Activated CD8-positive, alpha-beta memory T cell treated with anti-CD3 and anti-CD28 coated beads for 48 hours (primary cell): ENCODE data around the gene UMAD1.

Source experiments
- DNase-seq, 3 experiments: peaks; one replicate each; pipeline ENCODE4 v3.0.0-alpha.2; 2020; ENCODE audit warnings: low read depth in 2 of 3, low spot score in 2 of 3

The UMAD1 gene

DNA sequence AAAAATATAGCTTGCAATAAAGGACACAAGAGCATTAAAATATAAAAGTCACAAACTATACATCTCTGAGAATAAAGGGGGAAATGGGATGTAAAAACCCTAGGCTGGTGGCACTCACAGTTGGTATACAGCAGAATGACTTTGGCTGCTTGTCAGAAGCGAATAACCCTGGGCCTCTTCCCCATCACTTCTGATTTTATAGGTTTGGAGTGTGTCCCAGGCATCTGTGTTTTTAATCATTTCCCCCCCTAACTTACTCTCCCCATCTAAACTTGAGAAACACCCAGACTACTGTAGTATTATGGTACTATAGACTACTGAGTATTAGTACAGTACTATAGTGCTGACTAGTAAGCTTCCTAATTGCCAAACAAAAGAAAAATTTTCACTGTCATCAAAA is 79.6 kb downstream of the UMAD1 start:
- DNase-seq: no peak

DNA sequence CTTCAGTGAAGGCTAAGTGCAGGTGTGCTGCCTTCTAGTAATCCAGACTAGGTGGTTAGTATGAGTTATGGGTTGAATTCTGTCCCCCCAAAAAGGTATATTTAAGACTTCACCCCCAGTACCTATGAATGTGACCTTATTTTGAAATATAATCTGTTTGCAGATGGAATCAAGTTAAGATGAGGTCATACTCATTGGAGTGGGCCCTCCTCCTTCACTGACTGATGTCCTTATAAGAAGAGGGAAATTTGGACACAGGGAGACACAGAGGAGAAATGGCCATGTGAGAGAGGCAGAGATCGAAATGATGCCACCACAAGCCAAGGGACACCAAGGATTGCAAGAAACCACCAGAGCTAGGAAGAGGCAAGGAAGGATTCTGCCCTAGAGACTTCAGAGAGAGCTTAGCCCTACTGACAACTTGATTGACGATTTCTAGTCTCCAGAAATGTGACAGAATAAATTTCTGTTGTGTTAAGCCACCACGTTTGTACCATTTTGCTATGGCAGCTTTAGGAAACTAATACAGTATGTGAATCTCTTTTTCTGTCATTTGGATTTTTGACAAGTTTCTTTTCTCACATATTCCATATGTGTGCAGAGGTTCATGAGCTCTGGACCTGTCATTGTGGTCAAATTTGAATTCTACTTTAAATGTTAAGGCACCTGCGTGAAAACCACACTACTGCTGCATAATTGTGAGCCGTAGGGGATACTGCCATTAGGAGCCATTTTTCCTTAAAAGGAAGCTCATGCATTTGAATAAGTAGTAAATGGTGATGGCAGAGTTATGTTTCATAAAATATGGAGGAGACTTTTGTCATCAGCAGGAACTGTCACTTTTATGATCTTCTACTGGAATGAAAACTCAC is 80.4 kb downstream of the UMAD1 start:
- no peak for DNase-seq

DNA sequence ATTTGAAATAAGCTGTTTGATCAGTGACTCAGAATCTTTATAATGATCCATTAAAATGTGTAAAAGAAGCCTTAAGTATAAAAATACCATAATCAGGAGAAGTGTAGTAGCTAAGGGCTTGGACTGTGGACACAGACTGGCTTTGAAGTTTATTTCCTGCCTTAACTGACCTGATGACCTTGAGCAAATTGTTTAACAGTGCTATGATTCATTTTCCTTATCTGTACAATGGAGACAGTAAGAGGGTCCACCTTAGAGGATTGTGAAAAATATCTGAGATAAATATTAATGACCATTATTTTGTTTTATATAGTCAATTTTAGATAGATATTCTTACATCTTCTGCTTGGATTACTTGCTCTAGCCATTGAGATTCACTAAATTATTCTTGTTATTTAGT is 91.2 kb downstream of the UMAD1 start:
- DNase-seq: no peak

DNA sequence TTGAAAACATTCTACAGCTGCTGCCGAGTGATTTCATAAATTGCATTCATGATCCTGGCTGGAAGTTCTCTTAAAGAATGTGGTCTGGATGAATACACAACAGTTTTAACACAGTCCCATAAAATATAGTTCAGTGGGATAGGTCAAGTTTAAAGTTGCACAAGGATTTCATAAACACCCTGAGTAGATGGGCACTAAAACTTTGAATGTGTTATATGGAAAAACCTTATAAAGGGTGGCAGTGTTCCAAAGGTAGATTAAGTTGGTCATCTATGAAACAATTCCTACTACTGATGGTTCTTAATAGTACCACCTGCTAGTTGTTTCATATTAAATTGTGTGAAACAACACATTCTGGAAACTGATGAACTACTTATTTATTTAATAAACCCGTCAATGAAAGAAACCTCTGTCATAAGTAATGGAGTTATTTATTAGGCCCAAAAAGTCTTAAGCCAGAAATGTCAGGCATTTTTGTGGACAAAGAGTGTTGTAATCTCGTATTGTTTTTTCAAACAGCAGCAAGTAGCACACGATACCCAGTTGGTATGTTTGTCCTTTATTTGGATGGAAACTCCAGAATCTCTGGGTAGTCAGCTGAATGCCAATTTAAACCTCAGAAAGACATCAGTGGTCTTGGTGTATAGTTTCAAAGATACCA is 92.2 kb downstream of the UMAD1 start:
- DNase-seq: no peak

DNA sequence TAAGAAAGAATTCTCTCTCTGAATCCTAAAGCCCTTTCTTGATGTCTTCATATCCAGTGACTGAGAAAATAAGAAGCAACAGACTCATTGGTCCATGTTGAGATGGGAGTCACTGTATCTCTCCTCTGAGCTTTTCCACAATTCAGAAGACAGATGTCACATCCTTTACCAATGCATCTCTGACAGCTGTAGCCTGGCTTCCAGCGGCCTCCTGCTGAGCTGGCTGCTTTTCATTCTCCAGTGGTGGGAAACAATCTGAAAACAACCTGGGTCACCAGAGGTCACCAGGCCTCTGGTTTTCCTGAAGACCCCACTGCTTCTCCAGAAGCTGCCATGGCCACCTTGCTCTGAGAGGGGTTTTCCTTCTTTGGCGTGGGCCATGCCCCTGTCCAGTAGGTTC is 96.1 kb downstream of the UMAD1 start:
- DNase-seq: no peak

DNA sequence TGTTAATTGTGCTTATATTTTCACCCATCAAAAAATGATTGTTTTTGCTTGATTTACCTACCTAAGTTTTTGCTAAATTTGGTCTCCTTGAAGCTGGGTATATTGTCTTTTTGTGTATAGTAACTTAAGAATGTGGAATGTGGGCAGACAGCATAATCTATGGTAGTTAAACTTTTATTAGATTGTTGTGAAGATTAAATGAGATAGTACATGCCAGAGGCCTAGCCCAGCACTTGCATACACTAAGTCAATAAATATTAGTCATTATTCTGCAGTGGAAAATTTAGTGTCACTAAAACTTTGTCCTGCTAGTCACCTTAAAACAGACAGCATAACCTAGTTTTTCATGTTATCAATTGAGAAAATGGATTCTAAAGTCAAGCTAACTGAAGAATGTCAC is 97.1 kb downstream of the UMAD1 start:
- DNase-seq: no peak

DNA sequence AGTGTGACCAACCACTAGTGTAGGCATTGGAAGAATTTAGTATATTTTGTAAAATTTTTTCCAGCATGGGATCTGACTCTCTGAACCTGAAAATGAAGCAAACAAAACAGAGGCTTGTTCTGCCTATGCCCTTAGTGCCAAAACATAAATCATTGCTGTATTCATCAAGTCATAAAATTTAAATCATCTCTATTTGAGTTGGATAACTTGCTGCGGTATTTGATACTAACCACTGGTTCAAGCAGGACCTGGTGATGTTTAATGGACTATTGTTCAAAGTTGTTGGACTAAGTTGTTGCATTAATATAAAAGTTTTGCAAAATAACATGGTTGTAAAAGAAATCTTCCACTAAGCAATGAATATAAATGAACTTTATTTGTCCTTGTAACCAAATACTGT is 97.6 kb downstream of the UMAD1 start:
- no peak for DNase-seq

- DNase-seq: no peak
These were observed 98.1 kb downstream of the UMAD1 start for GRCh38 chr7:7738622-7739021.

GRCh38 chr7:7739204-7740036 is 98.9 kb downstream of the UMAD1 start:
- DNase-seq: no peak

DNA sequence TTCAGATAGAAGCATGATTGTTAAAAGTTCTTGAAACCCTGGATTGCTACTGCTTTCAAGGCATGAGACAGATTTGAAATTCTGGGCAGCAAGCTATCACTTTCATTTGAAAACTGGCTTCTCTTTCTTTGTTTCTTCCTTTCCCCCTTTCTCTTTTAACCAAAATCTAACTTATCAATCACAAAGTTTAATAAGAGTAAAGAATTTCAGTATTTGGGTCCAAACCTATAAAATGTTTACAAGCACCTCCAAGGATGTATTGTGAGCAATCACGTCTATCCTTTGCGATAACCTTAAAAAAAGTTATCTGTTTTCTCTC is 99.4 kb downstream of the UMAD1 start:
- DNase-seq: no peak

GRCh38 chr7:7742223-7742622 is 101.7 kb downstream of the UMAD1 start:
- no peak for DNase-seq

DNA sequence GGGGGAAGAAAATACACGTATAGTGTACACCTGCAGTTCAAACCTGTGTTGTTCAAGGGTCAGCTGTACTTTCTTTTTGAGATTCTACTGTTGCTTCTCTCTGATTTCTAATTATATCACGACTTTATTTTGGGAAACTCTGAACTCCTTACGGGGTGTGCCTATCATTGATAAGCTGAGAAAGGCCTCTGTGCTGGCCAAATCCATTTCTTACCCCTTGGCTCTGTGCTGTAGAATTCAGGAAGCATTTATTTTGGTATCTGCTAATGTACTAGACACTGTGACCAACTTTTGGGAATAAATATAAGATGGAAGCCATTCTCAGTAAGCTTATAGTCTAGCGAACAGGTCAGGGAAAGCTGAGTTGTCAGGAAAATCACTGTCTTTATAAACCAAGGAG is 104.7 kb downstream of the UMAD1 start:
- DNase-seq: no peak

GRCh38 chr7:7745966-7746365 is 105.4 kb downstream of the UMAD1 start:
- DNase-seq: no peak

GRCh38 chr7:7746458-7746857 is 105.9 kb downstream of the UMAD1 start:
- no peak for DNase-seq

DNA sequence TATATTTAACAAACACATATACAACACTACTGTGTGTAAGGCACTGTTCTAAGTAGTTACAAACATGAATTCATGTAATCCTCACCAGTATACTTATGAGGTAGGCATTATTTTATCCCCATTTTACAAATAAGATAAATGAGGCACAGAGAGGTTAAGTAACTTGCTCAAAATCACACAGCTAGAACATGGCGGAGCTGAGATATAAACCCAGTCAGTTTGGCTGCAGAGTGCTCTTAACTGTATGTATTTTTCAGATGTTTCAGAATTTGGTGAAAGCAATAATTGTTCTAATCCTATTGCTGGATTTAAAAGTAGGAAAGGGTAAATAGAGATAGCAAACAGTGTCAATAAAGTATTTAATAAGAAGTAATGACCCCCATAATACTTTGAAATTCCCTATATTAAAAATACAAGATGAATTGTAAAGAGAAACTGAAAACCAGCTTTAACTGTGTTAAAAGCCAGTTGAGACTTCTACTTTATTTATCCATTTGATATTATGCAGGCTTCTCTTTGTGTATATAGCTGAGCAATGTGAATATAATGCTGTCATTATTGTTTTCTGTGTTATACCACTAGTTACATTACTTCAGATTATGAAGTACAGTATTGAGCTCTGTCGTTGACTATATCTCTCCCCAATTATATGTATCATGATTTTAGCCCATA is 110.2 kb downstream of the UMAD1 start:
- no peak for DNase-seq

- DNase-seq: no peak
These were observed 110.9 kb downstream of the UMAD1 start for GRCh38 chr7:7751243-7752092.

GRCh38 chr7:7756577-7756976 is 116.0 kb downstream of the UMAD1 start:
- no peak for DNase-seq

GRCh38 chr7:7757576-7757975 is 117.0 kb downstream of the UMAD1 start:
- DNase-seq: no peak

- DNase-seq: no peak
These were observed 120.9 kb downstream of the UMAD1 start for GRCh38 chr7:7761340-7761973.
